ENCODE results near the gene BCL6.

DNA sequence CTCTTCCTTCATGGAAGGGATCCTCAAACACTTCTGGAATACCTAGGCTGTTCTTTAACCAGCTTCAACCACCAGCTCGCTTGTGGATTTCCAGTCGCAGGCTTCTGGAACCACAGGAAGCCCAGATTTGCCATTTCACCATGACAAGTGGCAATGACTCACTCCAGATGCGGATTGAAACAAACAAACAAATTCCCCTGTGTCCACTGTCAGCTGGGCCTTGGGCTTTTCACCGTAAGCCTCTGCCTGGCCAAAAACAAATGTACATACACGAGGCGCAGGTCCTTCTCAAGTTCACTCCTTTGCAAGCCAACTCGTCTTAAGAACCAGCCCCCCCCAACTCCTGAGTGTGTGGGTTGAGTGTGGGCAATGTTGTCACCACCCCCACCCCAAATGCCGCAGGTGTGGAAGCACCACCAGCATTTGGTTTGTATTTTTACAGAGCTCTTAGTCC lies 8.8 kb downstream of the BCL6 start:
- TF ChIP-seq ZFP3 (CRISPR knock-in tag; IDR thresholded peaks at IDR 0.05): no peak
- no peak for TF ChIP-seq GLIS3 (CRISPR knock-in tag; IDR thresholded peaks at IDR 0.05)
- TF ChIP-seq BACH2 (CRISPR knock-in tag; IDR thresholded peaks at IDR 0.05; ENCODE audit: borderline replicate concordance): no peak
- TF ChIP-seq, protein P1, sequence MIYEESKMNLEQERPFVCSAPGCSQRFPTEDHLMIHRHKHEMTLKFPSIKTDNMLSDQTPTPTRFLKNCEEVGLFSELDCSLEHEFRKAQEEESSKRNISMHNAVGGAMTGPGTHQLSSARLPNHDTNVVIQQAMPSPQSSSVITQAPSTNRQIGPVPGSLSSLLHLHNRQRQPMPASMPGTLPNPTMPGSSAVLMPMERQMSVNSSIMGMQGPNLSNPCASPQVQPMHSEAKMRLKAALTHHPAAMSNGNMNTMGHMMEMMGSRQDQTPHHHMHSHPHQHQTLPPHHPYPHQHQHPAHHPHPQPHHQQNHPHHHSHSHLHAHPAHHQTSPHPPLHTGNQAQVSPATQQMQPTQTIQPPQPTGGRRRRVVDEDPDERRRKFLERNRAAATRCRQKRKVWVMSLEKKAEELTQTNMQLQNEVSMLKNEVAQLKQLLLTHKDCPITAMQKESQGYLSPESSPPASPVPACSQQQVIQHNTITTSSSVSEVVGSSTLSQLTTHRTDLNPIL (CRISPR knock-in tag; IDR thresholded peaks at IDR 0.05; ENCODE audit: low read depth): no peak
- TF ChIP-seq ARNTL (CRISPR knock-in tag; IDR thresholded peaks at IDR 0.05; ENCODE audit: borderline replicate concordance, low read depth): no peak
